NB4 (cell line): ENCODE measurements around the gene KRT32.

ENCODE experiments used
- CTCF ChIP-seq: IDR thresholded peaks from one replicate; pipeline ENCODE4 v1.5.1; 2012; ENCODE audit warnings: low read depth, low read length
- POLR2A ChIP-seq: IDR thresholded peaks from 2 replicates; pipeline ENCODE4 v1.6.1; 2011; ENCODE audit warnings: mild to moderate bottlenecking; ENCODE audit not compliant: insufficient read length; ENCODE audit errors: extremely low read depth

DNA sequence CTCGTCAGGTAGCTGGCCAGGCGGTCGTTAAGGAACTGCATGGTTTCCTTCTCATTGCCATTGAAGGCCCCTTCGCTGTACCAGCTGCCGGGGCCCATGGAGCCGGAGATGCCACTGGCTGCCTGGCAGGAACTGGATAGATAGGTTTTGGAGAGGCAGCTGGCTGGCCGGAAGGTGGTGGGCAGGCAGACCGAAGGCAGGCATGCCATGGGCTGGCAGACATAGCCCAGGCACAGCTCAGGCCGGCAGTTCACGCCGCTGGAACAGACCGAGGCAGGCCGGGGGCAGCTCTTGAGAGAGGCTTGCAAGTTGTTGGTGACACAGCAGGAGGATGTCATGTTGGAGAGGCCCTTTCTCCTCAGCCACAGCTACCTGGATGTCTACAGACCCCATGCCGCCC, at the start of gene KRT32:
- TF ChIP-seq POLR2A (no peak), CTCF (no peak)
